Keratinocyte (primary cell): ENCODE data around the gene NCOA4.

Source experiments
- EZH2 ChIP-seq: IDR thresholded peaks from one replicate; pipeline ENCODE4 v1.6.1; 2012; ENCODE audit warnings: inconsistent platforms, mild to moderate bottlenecking, low read length, moderate library complexity
- TF ChIP-seq, protein P1 (sequence below), 3 experiments: IDR thresholded peaks in 1 of 3; conservative IDR thresholded peaks in 1 of 3; optimal IDR thresholded peaks in 1 of 3; 2 replicates in 2 of 3; 3 replicates in 1 of 3; pipeline versions ENCODE3 to v1.5.1; 2011; ENCODE audit warnings: low read length in 3 of 3, mild to moderate bottlenecking in 3 of 3, moderate library complexity in 2 of 3, control low read depth in 1 of 3, inconsistent platforms in 1 of 3; ENCODE audit not compliant: insufficient read depth in 2 of 3; ENCODE audit errors: extremely low read depth in 1 of 3

DNA sequence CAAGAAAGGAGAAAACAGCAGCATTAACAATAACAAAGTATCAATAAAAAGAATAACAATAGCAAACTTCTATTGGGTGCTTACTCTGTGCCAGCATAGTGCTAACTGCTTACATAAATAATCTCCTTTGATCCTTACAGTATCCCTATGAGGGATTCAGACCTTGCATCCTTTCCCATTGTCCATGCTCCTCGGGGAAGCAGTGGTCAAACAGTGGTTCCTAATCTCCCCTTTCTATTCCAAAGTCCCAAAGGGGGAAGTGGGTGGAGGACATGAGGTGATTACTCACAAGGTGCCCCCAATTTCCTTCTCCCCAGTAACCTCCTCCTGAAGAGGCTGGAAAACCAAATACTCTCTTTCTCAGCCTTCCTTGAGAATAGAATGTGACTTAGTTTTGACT, 37.7 kb upstream of the NCOA4 start:
- TF ChIP-seq, protein P1, sequence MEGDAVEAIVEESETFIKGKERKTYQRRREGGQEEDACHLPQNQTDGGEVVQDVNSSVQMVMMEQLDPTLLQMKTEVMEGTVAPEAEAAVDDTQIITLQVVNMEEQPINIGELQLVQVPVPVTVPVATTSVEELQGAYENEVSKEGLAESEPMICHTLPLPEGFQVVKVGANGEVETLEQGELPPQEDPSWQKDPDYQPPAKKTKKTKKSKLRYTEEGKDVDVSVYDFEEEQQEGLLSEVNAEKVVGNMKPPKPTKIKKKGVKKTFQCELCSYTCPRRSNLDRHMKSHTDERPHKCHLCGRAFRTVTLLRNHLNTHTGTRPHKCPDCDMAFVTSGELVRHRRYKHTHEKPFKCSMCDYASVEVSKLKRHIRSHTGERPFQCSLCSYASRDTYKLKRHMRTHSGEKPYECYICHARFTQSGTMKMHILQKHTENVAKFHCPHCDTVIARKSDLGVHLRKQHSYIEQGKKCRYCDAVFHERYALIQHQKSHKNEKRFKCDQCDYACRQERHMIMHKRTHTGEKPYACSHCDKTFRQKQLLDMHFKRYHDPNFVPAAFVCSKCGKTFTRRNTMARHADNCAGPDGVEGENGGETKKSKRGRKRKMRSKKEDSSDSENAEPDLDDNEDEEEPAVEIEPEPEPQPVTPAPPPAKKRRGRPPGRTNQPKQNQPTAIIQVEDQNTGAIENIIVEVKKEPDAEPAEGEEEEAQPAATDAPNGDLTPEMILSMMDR (optimal IDR thresholded peaks at IDR 0.05 in 1 of 3, IDR thresholded peaks at IDR 0.05 in 1 of 3, conservative IDR thresholded peaks at IDR 0.05 in 1 of 3; ENCODE audit: extremely low read depth in 1 of 3, insufficient read depth in 2 of 3, low read length in 3 of 3) = no peak
- no peak for TF ChIP-seq EZH2
